T-helper 2 cell treated with Interferon-gamma antibody and Interleukin-4, amounts not matched to agents 100 ng/mL and 5 ng/mL, for 36 hours (primary cell): ENCODE measurements around the gene NES. TPM values are rescaled to one million over a fixed set of nuclear protein-coding genes. Genes with fewer than 3 reads are reported as not detected.
"Not testable (repeated sequence)": the region's sequence is repeated elsewhere in the genome, so short reads cannot be mapped to it uniquely, and the experiment has no call there.

Experiments used
- intact Hi-C: fragments of 100-400 bp; cut with micrococcal nuclease; formaldehyde crosslinking; loops from one replicate; pipeline ENCODE4 v1.15.1; 2023
- total RNA-seq: library from RNA; stranded (reverse); gene quantifications from 2 replicates; pipeline ENCODE4 v1.2.3, GENCODE V29; 2022

Gene NES
- total RNA-seq, 1 donor from 2014 or later, result not detected

- intact Hi-C loops, result no loop called here
Observed at GRCh38 chr1:156652131-156652991, 24.8 kb downstream of the NES start.

DNA sequence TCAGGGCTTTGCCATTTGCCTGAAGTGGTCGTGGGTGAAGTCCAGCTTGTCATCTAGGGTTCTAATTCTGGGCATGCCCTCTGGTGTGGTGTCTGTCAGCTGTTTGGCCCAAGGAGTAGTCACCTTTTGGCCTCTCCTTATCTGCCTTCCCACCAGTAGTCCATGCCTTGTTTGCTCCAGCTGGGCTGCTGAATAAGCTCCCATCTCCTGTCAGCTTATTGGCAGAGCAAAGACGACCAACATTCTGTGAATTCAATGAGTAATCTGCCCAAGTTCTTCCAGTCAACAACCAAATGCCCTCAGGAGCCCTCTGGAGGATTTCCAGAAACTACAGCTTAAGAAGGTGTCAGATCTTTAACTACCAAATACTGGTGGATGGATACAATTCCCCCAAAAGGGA is 28.3 kb downstream of the NES start:
- intact Hi-C loops, result no loop called here

DNA sequence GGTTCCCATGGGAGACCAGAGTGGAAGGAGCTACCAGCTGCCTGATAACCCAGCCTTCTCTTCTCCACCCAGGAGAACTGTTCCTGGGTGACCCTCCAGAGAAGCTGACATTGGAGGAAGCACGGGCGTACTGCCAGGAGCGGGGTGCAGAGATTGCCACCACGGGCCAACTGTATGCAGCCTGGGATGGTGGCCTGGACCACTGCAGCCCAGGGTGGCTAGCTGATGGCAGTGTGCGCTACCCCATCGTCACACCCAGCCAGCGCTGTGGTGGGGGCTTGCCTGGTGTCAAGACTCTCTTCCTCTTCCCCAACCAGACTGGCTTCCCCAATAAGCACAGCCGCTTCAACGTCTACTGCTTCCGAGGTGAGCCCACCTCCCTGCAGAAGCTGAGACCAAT is 28.7 kb downstream of the NES start:
- intact Hi-C loops, result no loop called here

DNA sequence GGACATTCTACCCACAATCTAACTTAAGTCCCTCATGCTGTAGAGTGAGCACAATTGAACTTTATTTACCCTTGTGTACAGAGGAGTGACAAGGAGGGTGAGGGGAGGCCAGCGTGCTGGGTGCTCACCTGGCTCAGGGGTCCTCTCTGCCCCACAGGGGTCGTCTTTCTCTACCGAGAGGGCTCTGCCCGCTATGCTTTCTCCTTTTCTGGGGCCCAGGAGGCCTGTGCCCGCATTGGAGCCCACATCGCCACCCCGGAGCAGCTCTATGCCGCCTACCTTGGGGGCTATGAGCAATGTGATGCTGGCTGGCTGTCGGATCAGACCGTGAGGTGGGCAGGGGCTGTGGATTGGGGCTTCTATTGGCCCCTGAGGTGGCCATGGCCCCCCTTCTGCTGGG is 29.9 kb downstream of the NES start:
- intact Hi-C loops, result no loop called here

- intact Hi-C loops, result no loop called here
Observed at GRCh38 chr1:156646738-156647211, 30.4 kb downstream of the NES start.

- intact Hi-C loops, result no loop called here
Observed at GRCh38 chr1:156645666-156646065, 31.5 kb downstream of the NES start.

- intact Hi-C loops, result no loop called here
Observed at GRCh38 chr1:156645056-156645455, 32.2 kb downstream of the NES start.

- intact Hi-C loops, result loop anchor here (5.0 kb wide), 1 partner anchor 52 kb away; the partner anchor contains the start of gene NAXE
Observed at GRCh38 chr1:156644640-156645039, 32.6 kb downstream of the NES start.

DNA sequence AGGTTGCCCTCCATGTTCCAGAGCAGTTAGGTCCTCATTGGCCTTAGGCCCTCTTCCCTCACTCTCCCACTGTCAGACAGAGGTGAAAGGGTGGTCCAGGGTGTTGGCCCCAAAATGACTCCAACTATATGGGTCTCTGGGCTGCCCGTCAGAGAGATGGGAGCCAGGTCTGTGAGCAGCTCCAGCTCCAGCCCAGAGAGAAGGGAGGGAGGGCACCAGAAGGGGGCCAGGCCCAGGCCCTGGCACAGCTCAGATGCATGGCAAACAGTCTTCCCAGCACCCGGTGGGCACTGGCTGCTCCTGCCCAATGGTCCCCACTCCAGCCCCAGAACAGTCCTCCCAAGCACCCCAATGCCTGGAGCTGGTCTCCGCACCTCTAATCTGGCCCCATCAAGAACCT is 33.1 kb downstream of the NES start:
- intact Hi-C loops, result loop anchor here (5.0 kb wide), 1 partner anchor 52 kb away; the partner anchor contains the start of gene NAXE

DNA sequence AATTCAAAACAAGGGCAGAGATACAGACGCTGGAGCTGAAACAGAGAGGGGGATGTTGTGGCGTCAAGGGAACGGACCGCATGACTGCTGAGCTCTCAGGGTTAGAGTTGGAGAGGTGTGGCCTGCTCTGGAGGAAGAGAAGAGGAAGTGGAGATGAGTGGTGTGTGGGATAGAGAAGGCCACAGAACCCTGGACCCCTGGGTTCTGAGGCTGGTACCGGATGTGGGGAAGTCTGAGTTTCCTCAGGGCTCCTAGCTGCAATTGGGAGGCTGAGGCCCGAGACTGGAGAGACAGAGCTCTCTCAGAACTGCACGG is 33.5 kb downstream of the NES start:
- intact Hi-C loops, result loop anchor here (2.0 to 5.0 kb wide), 2 partner anchors 17 to 51 kb away; partner anchors contain the start of gene NAXE

DNA sequence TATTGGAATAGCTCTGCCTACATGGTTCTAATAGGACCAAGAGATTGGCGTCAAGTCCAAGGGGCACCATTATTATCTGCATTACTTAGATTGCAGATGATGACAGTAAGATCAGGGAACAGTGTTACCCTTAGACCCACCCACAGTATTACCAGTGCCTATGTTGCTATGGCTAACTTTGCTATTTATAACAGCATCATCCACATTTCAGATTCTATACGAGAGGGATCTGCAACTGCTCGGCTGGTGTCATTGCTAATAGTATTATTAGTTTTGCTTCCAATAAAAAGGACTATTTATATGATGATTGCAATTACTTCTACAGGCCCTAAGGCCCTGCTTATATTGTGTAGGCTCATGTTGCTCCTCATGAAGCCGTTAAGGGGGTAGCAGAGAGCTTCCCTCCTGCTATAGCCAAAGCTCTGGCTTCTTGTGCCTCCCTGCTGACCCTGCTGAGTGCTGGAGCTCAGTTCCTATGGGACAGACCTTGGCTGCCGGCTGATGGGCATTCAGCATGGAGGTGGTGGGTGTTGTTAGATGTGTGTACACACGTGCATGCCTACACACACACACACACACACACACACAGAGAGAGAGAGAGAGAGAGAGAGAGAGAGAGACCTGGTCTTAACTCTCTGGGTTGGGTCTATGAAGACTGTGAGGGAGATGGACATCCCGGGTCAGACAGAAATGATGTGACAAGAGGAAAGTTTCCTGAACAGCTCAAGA is 34.0 kb downstream of the NES start:
- intact Hi-C loops, result loop anchor here (2.0 to 5.0 kb wide), 2 partner anchors 16 to 51 kb away; partner anchors contain the start of gene NAXE

DNA sequence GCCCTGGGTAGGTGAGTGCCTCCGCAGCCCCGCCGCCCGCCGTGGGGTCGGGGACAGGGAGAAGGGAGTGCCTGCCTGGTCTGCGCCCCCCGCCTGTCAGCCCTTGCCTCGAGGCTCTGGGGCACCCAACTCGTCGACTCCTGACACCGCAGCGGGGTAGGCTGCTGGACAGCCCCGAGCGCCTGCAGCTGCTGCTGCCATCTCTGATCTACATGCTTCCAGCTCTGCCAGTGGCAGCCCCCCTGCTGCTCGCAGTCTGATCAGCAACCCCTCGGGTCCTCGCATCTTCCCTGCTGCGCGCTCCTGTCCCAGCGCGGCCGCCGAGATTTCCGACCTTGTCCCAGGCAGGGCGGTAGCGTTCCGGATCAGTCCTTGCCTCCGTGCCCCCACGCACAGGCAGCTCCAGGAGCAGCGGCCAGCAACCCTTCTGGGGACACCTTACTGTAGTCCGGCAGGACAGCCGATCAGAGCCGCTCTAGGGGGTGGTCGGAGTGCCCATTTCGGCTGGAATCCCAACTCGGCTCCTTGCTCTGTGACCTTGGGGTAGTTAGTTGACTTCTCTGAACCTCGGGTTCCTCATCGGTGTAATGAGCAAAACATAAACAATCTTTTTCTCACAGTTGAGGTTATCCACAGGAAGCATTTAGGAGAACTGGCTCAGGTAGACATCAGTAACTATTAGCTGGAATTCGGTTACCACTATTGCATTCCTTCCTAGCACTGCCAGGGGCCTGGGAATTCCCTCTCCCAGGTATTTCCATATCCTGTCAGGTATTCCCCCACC is 34.8 kb downstream of the NES start:
- intact Hi-C loops, result loop anchor here (2.0 to 5.0 kb wide), 2 partner anchors 16 to 50 kb away; partner anchors contain the start of gene NAXE

DNA sequence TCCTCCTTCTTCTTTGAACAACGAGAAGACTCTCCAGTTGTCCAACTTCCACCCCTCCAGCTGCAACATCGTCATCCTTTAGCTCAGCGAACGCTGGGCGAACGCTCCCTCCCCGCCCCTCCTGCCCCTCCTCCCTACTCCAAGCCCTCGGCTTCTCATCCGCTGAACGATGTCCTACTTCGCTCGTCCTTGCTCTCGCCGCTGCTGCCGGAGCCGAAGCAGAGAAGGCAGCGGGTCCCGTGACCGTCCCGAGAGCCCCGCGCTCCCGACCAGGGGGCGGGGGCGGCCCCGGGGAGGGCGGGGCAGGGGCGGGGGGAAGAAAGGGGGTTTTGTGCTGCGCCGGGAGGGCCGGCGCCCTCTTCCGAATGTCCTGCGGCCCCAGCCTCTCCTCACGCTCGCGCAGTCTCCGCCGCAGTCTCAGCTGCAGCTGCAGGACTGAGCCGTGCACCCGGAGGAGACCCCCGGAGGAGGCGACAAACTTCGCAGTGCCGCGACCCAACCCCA is 35.4 kb downstream of the NES start, which contains the start of gene BCAN:
Gene BCAN, plus strand, starts transcription at position 357 of the 504 bp plus-strand sequence. CDS start 3,938 bp downstream, outside the sequence.
- intact Hi-C loops, result loop anchor here (2.0 to 5.0 kb wide), 2 partner anchors 15 to 50 kb away; partner anchors contain the start of gene NAXE

DNA sequence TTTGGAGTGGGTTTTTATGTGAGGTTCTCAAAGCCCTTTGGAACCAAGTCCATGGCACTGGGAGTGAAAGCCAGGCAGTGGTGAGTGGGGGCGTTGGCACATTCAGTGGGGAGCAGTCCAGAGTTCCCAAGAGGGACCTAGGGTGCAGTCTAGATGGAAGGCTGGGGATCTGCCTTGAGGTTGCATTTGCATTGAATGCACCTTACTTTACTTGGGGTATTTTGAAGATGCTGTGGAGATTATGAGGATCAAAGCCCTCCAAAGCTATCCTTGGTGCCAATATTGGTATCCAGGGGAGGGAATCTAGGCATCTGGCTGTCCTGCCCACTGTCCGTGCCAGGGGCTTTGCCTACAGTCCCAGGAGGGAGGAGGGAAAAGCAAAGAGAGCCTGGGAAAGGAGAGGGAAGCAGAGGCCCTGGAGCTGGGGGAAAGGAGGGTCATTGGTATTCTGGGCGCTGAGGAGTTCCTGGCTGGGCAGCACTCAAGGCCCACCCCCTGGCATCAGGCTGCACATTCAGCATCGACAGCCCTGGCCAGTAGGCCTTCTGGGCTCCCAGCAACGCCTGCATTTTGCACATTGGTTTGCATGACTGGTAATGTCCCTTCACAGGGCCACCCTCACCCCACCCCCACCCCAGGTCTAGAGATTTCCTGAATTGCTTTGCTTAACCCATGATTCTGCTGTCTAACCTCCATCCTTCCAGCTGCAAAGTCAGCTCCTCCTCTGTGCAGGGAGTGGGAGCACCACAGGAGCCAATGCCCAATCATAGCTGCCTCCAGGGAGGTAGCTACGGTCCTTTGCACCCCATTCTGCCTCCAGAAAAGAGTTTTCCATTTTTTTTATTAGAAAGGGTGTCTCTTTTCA is 36.1 kb downstream of the NES start:
- intact Hi-C loops, result loop anchor here (5.0 kb wide), 1 partner anchor 49 kb away; the partner anchor contains the start of gene NAXE

DNA sequence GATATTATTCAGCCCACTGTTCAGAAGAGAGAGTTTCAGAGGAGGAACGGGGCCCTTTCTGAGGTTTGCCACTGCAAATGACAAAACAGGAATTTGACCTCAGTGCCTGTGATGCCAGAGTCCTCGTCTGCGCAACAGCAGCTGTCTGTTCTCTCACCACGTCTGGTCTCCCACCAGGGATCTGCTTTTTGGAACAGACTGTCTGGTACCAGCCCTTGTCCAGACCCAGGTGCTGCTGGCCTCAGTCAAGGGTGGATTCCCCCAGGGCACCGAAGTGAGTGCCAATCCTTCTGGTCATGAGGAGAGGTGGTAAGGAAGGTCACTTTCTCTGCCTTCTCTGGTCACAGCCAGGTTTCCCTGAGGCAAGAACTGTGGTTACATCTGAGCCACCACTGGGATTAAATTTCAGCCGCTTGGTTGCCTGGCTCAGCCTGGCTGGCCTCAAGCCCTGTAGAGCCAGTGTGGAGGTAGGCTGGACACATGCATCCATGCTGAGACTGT is 37.6 kb downstream of the NES start:
- intact Hi-C loops, result loop anchor here (5.0 kb wide), 1 partner anchor 47 kb away; the partner anchor contains the start of gene NAXE

- intact Hi-C loops, result no loop called here
Observed at GRCh38 chr1:156638189-156638985, 38.8 kb downstream of the NES start.

DNA sequence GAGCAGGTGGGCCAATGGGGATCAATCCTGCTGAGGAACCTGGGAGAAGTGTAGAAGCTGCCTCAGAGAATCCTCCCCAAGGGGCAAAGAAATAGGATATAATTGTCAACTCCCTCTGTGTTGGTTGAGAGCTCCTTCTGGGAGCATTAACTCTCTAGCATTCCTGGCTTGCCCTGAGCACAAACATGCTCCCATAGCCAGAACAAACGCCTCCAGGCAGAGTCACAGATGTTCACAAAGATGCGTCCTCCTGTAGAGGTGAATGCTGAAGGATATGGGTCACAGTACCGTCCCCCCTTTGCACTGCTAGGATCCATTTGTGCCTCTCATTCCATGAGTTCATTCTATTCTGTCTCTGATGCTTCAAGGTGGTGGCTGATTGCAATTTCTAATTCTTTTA is 44.9 kb downstream of the NES start:
- intact Hi-C loops, result no loop called here

GRCh38 chr1:156631152-156631551 is 46.1 kb downstream of the NES start:
- intact Hi-C loops, result not testable (repeated sequence)
